HCT116 (cell line): ENCODE results near the gene MINDY4. TPM values are rescaled to one million over a fixed set of nuclear protein-coding genes. Genes with fewer than 3 reads are reported as not detected.

Experiments
- ATAC-seq: fragments of 200-7000 bp; cut with Tn5 transposase; 2 replicates; pipeline ENCODE4 v1.9.1; 2020; ENCODE audit warnings: mild to moderate bottlenecking, moderate library complexity
- BruUV-seq: library from RNA; stranded (reverse); fragments of 400-500 nt; replicated peaks from 2 replicates; lab custom pipeline; 2021; lab: Mats Ljungman, UMichigan
- CTCF ChIA-PET: fragments of 300-600 bp; sonication (Branson Sonifier 250); formaldehyde crosslinking; loops from one replicate; lab custom pipeline; 2021; ENCODE audit warnings: antibody characterized with exemption; lab: Charles Lee
- POLR2A ChIA-PET: fragments of 300-600, 350-600 bp; sonication (Branson Sonifier 250); formaldehyde crosslinking; loops from one replicate; lab custom pipeline; 2021; ENCODE audit warnings: antibody characterized with exemption; lab: Charles Lee
- RAD21 ChIA-PET, 2 experiments: fragments of 300-600 bp; sonication (Branson Sonifier 250); formaldehyde crosslinking; loops; one replicate each; lab custom pipeline; 2023; ENCODE audit warnings: low total read pairs in 2 of 2; ENCODE audit not compliant: uncharacterized antibody in 2 of 2, unreplicated experiment in 2 of 2, low non-redundant PET in 1 of 2; lab: Charles Lee
- DNase-seq: peaks from one replicate; pipeline ENCODE4 v3.0.0-alpha.2; 2010; ENCODE audit warnings: low read depth, low spot score
- H2AFZ ChIP-seq: fragments of 200-600 bp; shearing (Covaris generic), sonication (generic); 2 replicates; pipeline ENCODE4 v1.6.1; 2017; ENCODE audit warnings: low read depth, mixed run types, mixed read lengths, antibody characterized with exemption, low read length; ENCODE audit not compliant: poor library complexity, severe bottlenecking
- H3K27ac ChIP-seq: 2 replicates; pipeline ENCODE4 v1.5.1; 2012; ENCODE audit warnings: low read depth, low read length
- H3K27me3 ChIP-seq: fragments of 200-600 bp; sonication (generic); 2 replicates; pipeline ENCODE4 v1.6.1; 2016; ENCODE audit warnings: mixed run types, low read length, mixed read lengths; ENCODE audit not compliant: insufficient read depth
- H3K36me3 ChIP-seq, 2 experiments: fragments of 200-500 bp in 1 of 2; fragments of 200-600 bp in 1 of 2; sonication (Bioruptor generic) in 1 of 2; sonication (generic) in 1 of 2; 2 replicates each; pipeline versions ENCODE4 v1.5.1 to v1.6.1; 2014 to 2016; ENCODE audit warnings: low read length in 2 of 2, inconsistent platforms in 1 of 2, mixed read lengths in 1 of 2, mixed run types in 1 of 2; ENCODE audit not compliant: insufficient read depth in 2 of 2, control insufficient read depth in 1 of 2
- H3K4me1 ChIP-seq, 2 experiments: fragments of 200-600 bp in 1 of 2; sonication (generic) in 1 of 2; 2 replicates each; pipeline versions ENCODE4 v1.5.1 to v1.6.1; 2012 to 2017; ENCODE audit warnings: low read length in 2 of 2, inconsistent platforms in 1 of 2, mild to moderate bottlenecking in 1 of 2, mixed read lengths in 1 of 2, mixed run types in 1 of 2, moderate library complexity in 1 of 2; ENCODE audit not compliant: insufficient read depth in 2 of 2, control insufficient read depth in 1 of 2
- H3K4me2 ChIP-seq: fragments of 200-600 bp; sonication (generic); 2 replicates; pipeline ENCODE4 v1.6.1; 2017; ENCODE audit warnings: mixed run types, low read length, mixed read lengths
- H3K4me3 ChIP-seq, 2 experiments: fragments of 200-600 bp in 1 of 2; sonication (generic) in 1 of 2; replicated peaks in 1 of 2; 2 replicates each; pipeline ENCODE4 v1.5.1; 2011 to 2016; ENCODE audit warnings: low read length in 2 of 2, control low read depth in 1 of 2, low read depth in 1 of 2, mild to moderate bottlenecking in 1 of 2, mixed read lengths in 1 of 2, mixed run types in 1 of 2
- H3K79me2 ChIP-seq: fragments of 200-600 bp; sonication (generic); 2 replicates; pipeline ENCODE4 v1.6.1; 2017; ENCODE audit warnings: mild to moderate bottlenecking, mixed run types, low read length, moderate library complexity, mixed read lengths; ENCODE audit not compliant: insufficient read depth
- H3K9ac ChIP-seq: fragments of 200-600 bp; sonication (generic); 2 replicates; pipeline ENCODE4 v1.6.1; 2016; ENCODE audit warnings: low read length, mixed read lengths
- H3K9me2 ChIP-seq: fragments of 200-600 bp; sonication (generic), shearing (Covaris generic); 2 replicates; pipeline ENCODE4 v1.6.1; 2017; ENCODE audit warnings: mixed run types, mild to moderate bottlenecking, moderate library complexity; ENCODE audit not compliant: insufficient read depth
- H3K9me3 ChIP-seq, 2 experiments: fragments of 200-500 bp in 1 of 2; fragments of 200-600 bp in 1 of 2; sonication (Bioruptor generic) in 1 of 2; sonication (generic) in 1 of 2; 2 replicates each; pipeline ENCODE4 v1.6.1; 2014 to 2017; ENCODE audit warnings: low read length in 2 of 2, mixed read lengths in 2 of 2, inconsistent platforms in 1 of 2, low read depth in 1 of 2, mild to moderate bottlenecking in 1 of 2, mixed run types in 1 of 2, moderate library complexity in 1 of 2; ENCODE audit not compliant: control insufficient read depth in 1 of 2, insufficient read depth in 1 of 2
- H4K20me1 ChIP-seq: fragments of 200-600 bp; sonication (generic), shearing (Covaris generic); 2 replicates; pipeline ENCODE4 v1.6.1; 2017; ENCODE audit warnings: mixed run types, mild to moderate bottlenecking, moderate library complexity; ENCODE audit not compliant: insufficient read depth
- EGR1 ChIP-seq: IDR thresholded peaks from 2 replicates; pipeline ENCODE4 v1.6.1; 2012; ENCODE audit warnings: low read depth
- ELF1 ChIP-seq: IDR thresholded peaks from 2 replicates; pipeline ENCODE4 v1.6.1; 2012; ENCODE audit warnings: low read depth, borderline replicate concordance
- FOSL1 ChIP-seq: IDR thresholded peaks from 2 replicates; pipeline ENCODE4 v1.6.1; 2012; ENCODE audit warnings: low read depth
- JUND ChIP-seq: IDR thresholded peaks from 2 replicates; pipeline ENCODE4 v1.6.1; 2012
- POLR2A ChIP-seq: IDR thresholded peaks from 2 replicates; pipeline ENCODE4 v1.7.0; 2011; ENCODE audit warnings: borderline replicate concordance; ENCODE audit not compliant: insufficient read depth, insufficient read length; ENCODE audit errors: extremely low read depth
- RAD21 ChIP-seq: IDR thresholded peaks from 2 replicates; pipeline ENCODE4 v1.6.1; 2012; ENCODE audit warnings: low read depth, mild to moderate bottlenecking
- REST ChIP-seq: IDR thresholded peaks from 2 replicates; pipeline ENCODE4 v1.6.1; 2012; ENCODE audit warnings: low read depth
- TCF7L2 ChIP-seq: IDR thresholded peaks from 2 replicates; pipeline ENCODE4 v1.7.0; 2011; ENCODE audit warnings: borderline replicate concordance, inconsistent platforms; ENCODE audit not compliant: insufficient read depth, insufficient read length; ENCODE audit errors: extremely low read depth
- ZBTB33 ChIP-seq: IDR thresholded peaks from 2 replicates; pipeline ENCODE4 v1.6.1; 2011; ENCODE audit warnings: mild to moderate bottlenecking, low read length, moderate library complexity; ENCODE audit not compliant: insufficient replicate concordance; ENCODE audit errors: extremely low read depth
- ZFX ChIP-seq: fragments of 450-650 bp; IDR thresholded peaks from 2 replicates; pipeline ENCODE4 v1.6.1; 2017
- intact Hi-C: fragments of 100-400 bp; cut with micrococcal nuclease; formaldehyde crosslinking; loops from 2 replicates; pipeline ENCODE4 v1.10.0; 2022
- total RNA-seq: library from RNA; stranded (reverse); gene quantifications from one replicate; pipeline ENCODE4 v1.2.1, GENCODE V29; 2021; ENCODE audit not compliant: unreplicated experiment

Gene MINDY4
- total RNA-seq, 1 experiment from 2014 or later, result 6.1 TPM

- Histone ChIP-seq H2AFZ (no peak overlapping the region), H3K4me3 (no peak overlapping the region), H4K20me1 (no peaks in the 10 kb centered on the region), H3K9ac (no peak overlapping the region), H3K9me2 (no peaks in the 10 kb centered on the region), H3K79me2 (no peaks in the 10 kb centered on the region), H3K9me3 (no peaks in the 10 kb centered on the region), H3K4me2 (no peak overlapping the region), H3K4me1 (peaks cover 2 to 14% of the 10 kb centered on the region in 2 experiments; a peak in 2 of 4 replicates), H3K27ac (no peak overlapping the region), H3K36me3 (no peaks in the 10 kb centered on the region), H3K27me3 (no peaks in the 10 kb centered on the region)
- ChIA-PET RAD21 (interaction anchor here in 1 of 2 experiments (0.6 kb wide), 1 partner anchor 212 kb away, joined by 4 read pairs; no protein-coding TSS in a partner anchor), POLR2A (no interaction called here), CTCF (no interaction called here)
- no TSS peak for BruUV-seq
- DNase-seq (no peak), ATAC-seq (no peak)
- TF ChIP-seq POLR2A (no peak), RAD21 (no peak), JUND (no peak), ZFX (no peak), EGR1 (no peak), FOSL1 (no peak), ZBTB33 (no peak), TCF7L2 (no peak), ELF1 (no peak), REST (no peak)
- intact Hi-C loops, result no loop called here
Measured at GRCh38 chr7:30902466-30902865, 131.2 kb downstream of the MINDY4 start.
